DOHH2 (cell line): ENCODE data around the gene TMEM217.

Source experiments
- EZH2phosphoT487 ChIP-seq: fragments of 200-600 bp; sonication (generic); IDR thresholded peaks from 2 replicates; pipeline ENCODE4 v1.6.1; 2017; ENCODE audit warnings: borderline replicate concordance, mild to moderate bottlenecking, antibody characterized with exemption, low read length, moderate library complexity, mixed read lengths
- TF ChIP-seq, protein P1 (sequence below): fragments of 200-600 bp; sonication (generic); IDR thresholded peaks from one replicate; pipeline ENCODE4 v1.5.1; 2014; ENCODE audit warnings: antibody characterized with exemption, mild to moderate bottlenecking, low read depth, low read length; ENCODE audit not compliant: poor library complexity, severe bottlenecking

GRCh38 chr6:37171201-37171969, 86.6 kb downstream of the TMEM217 start:
- TF ChIP-seq, protein P1, sequence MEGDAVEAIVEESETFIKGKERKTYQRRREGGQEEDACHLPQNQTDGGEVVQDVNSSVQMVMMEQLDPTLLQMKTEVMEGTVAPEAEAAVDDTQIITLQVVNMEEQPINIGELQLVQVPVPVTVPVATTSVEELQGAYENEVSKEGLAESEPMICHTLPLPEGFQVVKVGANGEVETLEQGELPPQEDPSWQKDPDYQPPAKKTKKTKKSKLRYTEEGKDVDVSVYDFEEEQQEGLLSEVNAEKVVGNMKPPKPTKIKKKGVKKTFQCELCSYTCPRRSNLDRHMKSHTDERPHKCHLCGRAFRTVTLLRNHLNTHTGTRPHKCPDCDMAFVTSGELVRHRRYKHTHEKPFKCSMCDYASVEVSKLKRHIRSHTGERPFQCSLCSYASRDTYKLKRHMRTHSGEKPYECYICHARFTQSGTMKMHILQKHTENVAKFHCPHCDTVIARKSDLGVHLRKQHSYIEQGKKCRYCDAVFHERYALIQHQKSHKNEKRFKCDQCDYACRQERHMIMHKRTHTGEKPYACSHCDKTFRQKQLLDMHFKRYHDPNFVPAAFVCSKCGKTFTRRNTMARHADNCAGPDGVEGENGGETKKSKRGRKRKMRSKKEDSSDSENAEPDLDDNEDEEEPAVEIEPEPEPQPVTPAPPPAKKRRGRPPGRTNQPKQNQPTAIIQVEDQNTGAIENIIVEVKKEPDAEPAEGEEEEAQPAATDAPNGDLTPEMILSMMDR = no peak
- TF ChIP-seq EZH2phosphoT487 = no peak
